Left forelimb (tissue), 1 donor: ENCODE data around the gene FKTN.

Experiments
- DNase-seq: peaks from one replicate; pipeline ENCODE4 v3.0.0-alpha.2; 2018; ENCODE audit warnings: low spot score

Gene FKTN

DNA sequence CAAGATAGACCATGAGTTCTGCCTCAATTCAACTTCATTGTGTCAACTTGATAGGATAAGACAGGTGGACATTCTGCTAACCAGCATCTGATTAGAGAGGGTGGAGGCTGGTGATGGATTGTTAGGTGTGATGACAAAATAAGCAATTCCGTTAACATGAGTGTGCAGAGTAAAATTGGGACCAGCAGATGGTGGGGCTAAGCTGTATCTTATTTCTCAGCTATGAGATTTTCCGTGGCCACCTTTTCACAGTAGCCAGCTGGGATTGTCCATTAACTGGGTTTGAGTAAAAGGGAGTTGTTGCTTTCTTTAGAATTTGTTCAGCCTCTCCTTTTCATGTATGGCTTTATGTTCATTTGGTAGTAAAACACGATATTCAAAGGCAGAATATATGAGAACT is 75.5 kb downstream of the FKTN start:
- no peak for DNase-seq

DNA sequence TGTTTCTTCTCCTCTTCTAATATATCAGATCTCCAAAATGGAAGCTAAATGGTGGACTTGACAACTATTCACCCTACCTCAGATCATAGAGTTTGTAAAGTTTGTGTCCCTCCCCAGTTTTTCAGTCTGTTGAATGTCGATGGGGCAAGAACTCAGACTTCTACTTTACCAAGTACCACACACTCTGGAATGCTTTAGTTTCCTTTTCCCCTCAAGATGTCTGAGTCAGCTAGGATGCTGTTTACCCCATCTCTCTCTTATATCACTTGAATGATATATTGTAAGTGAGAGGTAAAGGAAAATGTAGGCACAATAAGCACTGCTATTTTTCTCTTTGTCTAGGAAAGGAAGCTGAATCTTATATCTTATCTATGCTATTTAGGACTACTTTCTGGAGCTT is 78.4 kb downstream of the FKTN start:
- no peak for DNase-seq

DNA sequence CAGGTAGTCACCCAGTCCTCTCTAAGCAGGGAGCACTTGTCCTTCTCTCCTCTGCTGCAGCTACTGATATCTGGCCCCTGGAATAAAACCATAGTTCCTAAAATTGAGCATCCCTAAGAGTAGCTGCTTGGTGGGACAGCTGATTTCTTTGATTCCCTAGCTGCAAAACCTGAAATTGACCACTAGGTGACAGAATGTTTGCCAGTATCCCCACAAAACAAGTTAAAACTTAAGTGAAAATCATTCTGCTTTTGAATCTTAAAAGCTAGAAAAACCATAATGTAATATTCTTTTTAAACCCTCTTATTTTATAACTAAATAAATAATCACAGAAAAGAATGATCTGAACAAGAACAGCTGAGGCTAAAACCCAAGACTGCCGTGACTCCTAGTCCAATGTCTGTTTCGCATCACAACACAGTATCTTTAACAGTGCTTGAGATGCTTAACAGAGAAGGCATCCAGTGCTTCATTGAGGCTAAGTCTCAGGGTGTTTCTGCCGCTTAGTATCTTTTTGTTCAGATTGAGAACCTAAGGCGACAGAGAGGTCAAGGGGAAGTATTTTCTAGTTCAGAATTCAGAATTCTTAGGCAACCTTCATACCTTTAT is 80.0 kb downstream of the FKTN start:
- no peak for DNase-seq

DNA sequence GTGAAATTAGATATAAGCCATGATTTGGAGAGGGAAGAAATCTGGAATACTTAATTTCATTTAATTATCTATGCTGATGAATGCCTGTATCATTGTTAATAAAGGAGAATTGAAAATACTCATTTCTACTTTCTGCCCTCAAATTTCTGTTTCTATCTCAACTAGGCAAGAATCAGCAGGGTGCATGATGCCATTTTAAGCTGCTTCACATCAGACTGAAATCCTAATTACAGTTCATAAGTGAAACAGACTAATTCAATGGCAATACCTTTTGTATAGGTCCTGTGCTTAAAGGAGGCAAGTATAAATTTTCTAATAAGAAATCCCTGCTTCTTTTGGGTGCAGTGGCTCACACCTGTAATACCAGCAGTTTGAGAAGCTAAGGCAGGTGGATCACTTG is 82.0 kb downstream of the FKTN start:
- no peak for DNase-seq

DNA sequence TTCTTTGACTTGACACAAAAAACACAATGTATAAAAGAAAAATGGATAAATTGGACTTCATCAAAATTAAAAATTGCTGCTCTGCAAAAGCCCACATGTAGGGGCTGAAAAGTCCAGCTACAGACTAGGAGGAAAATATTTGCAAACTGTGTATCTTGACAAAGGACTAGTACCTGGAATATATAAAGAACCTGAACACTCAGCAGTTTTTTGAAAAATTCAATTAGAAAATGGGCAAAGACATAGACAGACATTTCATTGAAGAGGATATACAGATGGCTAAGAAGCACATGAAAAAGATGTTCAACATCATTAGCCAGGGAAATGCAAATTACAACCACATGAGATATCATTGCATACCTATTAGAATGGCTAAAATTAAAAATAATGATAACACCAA is 85.9 kb downstream of the FKTN start:
- no peak for DNase-seq

DNA sequence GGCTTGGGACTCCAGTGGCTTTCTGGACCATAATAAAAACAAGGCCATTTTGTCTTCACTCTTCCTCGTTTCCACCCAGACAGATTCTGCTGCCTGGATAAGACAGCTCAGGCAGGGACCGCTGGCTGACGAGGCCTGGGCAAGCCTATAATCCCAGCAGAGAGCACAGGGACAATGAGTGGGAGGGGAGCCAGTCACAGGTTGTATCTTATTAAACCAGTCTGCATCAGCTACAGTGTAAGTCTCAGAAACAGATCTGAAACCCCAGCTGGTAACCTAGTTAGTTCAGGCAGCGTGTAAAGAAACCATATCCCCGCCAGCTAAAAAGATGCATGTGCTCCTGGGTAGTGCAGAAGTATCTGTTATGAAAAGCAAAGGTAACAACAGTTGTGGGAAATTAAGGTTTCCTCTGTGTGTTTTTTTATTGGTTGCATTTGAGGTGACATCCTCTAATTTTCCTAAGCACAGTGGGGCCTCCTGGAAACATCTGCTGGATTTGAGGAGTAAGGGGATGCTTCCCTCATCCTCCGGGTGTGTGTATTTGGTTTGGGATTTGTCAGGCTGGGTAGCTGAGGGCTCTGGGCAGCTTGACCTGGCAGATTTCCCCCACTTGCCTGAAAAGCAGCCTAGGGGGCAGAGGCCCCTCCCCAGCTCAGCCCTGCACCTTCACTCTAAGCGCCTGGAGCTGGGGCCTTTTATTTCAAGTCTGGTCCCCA is 89.1 kb downstream of the FKTN start:
- DNase-seq: no peak

DNA sequence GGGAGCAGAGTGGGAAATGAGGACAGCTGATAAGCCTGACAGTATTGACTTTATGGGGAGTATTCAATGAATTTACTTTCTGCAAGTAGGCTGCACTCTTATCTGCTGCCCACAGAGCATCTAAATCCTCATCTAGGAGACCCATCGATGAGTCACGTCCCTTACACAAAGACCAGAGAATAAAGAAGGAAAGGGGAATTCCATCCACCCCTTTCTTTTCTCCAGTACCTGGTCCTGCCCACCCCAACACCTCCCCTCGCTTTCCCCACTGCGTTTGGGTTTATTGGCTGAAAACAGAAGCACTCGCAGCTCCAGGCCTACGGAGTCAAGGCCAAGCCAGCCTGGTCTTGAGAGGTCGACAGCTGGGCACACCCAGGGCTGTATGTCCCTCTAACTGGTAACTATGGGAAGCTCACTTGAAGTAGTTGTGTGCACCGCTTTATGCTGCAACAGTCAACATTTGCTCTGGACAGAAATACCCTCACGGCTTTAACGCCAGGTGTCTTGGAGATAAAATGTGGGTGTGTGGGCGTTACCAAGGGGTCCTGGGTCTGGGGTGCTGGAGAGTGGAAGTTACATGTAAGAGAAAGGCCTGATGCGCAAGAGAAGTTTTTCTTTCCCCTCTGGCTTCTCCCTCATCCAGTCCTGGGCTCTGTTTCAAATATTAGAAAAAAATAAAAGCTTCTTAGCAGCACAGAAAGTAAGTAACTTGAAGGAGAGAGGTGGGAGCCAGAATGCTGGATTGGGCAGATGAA is 89.8 kb downstream of the FKTN start:
- no peak for DNase-seq

DNA sequence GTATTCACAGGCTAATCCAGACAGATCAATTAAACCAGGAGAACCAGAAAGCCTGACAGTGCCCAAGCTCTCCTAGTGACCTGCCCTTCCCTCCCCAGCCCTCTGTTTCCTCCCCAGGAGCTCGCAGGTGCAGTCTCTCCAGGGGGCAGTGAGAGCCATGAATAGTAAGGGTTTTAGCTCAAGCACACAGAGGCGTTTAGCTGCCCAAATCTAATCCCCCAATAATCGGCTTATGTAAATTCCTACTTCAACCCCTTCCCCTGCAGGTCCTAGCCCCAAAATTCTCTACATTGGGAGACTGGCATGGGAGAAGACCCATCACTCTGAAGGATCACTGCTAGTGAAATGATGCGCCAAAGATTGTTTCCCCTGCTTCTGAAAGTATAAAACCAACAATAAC is 93.9 kb downstream of the FKTN start:
- DNase-seq: no peak

DNA sequence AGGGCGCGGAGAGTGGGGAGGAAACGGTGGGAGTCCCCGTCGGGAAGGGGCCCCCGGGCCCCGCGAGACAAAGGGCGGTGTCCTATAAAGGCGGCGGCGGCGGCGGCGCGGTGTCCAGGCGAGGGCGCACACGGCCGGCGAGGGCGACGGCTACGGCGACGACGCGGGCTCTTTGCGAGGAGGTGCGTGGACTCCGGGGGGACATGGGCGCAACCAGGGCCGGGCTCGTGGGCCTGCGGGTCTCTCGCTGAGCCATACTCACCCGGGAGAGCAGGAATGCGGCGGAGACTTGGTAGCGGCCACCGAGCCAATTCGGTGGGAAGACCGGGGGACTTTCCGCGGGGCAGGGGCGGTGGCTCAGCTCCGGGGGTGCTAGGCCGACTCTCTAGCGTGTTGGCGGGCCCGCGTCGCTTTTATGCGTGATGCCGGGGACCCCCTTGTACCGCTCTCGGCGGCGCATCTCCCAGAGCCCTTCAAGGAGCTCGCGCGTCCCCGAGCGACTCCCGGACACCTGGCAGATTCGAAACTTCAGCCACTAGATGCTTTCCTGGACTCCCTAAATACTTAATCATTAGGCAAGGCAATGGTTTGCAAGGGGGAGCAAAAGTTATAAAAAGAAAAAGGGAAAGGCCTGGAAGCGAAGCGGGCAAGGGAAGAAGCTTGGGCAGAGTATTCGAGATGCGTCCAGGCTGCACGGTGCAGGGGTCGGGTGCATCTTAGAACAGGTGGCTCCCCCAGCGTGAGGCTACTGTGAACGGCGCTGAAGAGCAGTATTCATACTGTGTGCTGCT is 98.4 kb downstream of the FKTN start:
- DNase-seq: no peak

DNA sequence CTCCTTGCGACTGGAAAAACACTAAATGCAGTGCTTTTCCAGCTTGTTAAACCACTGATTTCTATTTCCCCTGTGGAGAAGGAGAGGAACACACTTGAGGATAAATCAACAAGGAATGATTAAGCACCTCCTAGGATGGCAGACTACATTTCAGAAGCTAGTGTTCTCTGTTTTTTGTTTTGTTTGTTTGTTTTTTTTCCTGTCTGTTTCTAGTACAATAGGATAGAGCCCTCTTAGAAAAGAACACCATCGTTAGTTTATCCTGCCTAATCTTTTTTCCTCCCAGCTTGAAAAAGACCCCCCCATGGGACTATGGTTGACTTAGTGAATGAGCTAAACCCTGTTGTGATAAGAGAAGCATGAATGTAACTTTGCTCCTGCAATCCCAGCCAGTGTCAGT is 100.4 kb downstream of the FKTN start:
- DNase-seq: no peak

DNA sequence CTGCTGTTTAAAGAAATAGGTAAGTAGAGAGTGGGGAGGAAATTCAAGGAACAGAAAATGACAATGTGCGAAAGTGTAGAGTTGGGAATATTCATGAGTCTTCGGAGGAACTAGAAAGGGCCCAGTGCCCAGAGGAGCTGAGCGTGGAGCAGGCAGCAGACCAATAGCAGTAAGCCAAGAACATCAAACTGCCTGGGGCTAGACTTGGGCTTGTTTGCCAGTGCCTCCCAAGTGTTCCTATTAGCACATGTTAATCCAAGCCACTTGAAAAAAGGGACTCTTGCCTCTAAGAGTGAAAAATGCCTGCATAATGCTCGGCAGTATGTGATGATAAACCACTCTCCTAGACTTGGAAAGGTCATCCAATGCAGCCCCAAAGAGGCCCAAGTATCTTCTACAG is 103.1 kb downstream of the FKTN start:
- no peak for DNase-seq

DNA sequence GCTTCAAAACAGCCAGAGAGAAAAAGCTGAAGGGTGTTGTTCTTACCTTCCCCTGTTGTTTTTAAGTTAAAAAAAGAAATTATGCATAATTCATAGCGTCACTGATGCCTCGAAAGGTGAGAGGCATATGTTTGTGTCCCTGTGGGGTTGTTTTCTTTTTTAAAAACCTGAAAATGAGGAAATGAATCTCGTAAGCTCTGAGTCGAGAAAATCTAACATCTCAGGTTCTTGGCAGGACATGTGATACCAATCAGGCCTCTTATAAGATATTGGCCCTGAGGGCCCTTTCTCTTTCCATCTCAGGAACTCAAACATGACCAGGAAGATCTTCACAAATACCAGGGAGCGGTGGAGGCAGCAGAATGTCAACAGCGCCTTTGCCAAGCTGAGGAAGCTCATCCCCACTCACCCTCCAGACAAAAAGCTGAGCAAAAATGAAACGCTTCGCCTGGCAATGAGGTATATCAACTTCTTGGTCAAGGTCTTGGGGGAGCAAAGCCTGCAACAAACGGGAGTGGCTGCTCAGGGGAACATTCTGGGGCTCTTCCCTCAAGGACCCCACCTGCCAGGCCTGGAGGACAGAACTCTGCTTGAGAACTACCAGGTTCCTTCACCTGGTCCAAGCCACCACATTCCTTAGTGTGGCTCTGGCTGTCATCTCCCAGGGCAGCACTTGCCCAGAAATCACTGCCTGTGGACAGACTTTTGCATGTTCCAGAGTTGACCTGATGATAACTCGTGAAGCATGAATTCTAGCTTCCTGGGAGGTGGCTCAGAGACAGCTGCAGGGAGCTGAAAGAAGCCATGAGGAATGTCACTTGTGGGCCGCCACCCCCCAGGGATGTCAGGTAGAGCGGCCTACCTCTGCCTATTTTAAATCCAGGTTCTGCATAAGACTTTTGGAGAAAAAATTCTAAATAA is 104.5 kb downstream of the FKTN start, which contains the start of gene TAL2:
TAL2 (plus strand) TSS at position 274 of the 921 bp plus-strand sequence; CDS start at position 314, 40 bp downstream.
- DNase-seq: no peak

DNA sequence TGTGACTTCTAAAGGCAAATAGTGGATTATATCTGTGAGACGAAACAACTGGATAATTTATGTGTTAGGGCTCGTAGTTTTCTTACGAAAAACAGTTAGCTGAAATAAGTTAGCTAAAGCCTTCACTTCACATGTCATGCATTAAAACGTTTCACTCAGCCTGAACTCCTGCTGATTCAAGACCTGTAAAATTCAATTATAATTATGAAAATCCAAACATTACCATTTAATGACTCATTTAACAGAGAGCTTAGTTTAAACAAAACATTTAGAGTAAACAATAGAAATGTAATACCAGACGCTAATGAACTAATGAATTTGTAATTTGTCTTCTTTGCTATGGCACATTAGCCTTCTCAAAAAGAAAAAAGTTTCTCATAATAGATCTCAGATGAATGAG is 106.0 kb downstream of the FKTN start:
- DNase-seq: no peak

DNA sequence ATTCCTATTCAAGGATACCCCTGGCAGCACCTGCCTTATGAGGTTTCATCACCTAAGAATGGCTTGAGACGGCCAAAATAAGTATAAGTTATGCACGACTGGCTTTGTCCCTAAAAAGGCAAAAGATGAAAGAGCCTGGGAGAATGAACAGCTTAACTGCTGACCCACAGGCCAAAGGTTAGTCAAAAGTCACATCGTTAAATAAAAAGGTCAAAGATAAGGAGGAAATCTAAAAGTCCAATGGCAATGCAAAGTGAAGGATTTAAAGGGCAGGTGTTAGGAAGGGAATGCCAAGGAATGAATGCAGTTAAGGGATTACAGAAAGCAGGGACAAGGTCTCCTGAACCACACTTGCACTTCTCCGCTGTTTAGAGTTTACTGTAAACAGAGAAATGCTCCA is 109.9 kb downstream of the FKTN start:
- DNase-seq: no peak

DNA sequence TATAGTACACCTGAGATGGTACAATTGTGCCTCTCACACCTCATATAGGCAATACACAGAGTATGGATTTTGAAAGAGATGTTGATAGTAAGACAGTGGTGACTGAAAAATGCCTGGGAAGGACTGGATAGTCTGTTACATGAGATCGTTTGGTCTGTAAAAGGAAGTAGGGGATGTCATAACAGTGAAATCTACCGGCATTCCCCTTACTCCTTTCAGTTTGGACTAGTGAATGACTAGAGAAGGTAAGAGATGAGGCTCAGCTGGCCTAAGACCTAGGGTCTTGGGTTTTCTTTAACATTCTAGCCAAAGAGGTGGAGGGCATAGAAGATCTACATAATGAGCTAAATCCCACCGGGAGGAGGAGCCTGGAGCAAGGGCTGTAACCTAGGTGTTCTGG is 112.4 kb downstream of the FKTN start:
- no peak for DNase-seq

DNA sequence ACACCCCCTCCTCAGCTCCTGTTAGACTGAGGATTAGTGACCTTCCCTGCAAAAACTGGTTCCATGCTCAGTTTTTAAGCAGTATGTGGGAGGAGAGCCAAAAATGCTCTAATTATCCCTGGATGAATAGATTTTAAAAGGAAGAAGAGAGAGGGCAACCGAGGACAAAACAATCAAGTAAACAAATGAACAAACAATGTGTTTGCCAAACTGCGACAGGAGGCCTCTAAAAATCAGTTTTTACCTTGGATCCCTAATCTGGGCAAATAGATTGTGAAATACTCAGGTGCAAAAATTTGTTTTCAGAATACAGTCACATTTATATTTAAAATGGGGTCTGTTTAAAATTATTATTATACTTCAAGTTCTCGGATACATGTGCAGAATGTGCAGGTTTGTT is 112.8 kb downstream of the FKTN start:
- no peak for DNase-seq

DNA sequence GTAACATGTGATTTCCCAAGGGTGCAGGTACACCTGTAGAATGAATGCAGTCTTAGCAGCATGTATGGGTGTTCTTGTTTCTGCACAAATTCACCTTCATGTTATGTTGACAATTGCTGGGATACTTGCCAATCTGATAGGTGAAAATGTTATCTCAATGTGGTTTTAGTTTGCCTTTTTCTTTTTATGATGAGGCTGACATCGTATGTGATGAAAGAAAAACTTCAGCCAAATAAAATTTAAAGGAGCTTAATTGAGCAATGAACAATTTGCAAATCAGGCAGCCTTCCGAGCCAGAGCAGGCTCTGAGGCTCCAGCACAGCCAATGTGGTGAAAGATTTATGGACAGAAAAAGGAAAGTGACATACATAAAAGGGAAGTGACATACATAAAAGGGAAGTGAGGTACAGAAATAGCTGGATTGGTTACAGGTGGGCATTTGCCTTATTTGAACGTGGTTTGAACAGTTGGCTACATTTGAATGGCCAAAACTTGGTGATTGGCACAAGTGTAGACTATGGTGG is 114.8 kb downstream of the FKTN start:
- DNase-seq: no peak

DNA sequence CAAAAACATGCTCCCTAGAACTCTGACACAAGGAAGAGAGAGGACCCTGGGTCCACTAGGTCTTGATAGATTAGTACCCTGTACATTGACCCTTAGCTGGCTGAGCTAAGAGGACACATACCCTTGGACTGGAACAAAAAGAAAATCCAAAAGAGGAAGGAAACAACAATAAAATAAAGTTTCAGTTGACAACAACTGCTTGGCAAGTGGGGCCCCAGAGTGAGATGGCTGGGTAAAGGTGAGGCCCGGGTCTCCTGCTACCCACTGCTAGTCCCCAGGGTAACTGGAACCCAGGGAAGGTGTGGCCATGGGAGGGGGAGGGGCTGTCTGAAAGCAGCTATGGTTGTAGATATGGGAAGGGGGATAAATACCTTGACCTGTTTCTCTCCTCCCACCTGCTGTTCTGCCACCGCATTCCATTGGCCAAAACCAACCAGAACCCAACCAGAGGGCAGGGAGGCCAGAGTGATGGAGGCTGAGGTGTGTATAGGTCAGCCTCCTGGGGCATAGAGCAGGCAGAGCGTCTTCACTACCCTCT is 116.0 kb downstream of the FKTN start:
- DNase-seq: no peak

DNA sequence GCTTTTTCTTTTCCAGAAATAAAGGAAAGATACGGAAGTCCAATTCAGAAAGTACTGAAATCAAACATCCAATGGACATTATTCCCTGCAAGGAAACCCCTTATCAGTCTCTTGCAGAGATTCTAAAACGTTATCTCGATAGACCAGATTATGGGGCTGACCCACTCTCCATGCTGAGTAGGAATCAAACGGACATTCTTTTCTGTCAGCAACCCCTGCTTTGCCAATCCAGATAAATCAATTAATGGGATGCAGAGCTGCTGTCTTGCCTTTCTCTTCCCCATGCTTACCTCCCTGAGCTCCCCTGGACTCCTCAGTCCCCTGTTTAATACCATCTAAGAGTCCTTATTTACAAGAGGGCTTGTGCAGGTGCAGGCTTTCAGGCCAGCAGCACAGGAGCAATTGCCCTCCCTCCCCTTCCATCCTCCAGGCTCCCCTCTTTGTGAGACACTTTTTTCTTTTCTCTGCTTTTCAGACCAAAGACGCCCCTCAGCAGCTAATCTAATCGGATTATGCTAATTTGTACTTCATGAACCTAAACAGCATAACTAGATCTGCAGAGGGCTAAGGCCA is 118.5 kb downstream of the FKTN start:
- no peak for DNase-seq

DNA sequence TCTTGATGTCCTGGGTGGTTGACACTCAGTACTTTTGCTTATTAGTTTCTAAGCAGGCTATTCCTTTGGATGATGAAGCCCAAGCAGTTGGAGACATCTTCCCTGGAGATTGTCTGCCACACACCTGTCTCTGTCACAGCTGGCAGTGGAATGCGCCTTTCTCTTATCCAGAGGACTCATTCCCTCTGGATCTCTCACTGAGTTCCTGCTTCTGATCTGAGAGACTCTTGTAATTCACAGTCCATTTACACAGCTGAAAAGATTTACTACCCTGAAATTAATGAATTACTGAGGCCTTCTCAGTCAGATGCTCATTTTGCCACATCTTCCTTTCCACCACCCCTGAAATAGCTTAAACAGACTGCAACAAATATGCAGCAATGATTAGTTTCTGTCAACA is 120.2 kb downstream of the FKTN start:
- no peak for DNase-seq

DNA sequence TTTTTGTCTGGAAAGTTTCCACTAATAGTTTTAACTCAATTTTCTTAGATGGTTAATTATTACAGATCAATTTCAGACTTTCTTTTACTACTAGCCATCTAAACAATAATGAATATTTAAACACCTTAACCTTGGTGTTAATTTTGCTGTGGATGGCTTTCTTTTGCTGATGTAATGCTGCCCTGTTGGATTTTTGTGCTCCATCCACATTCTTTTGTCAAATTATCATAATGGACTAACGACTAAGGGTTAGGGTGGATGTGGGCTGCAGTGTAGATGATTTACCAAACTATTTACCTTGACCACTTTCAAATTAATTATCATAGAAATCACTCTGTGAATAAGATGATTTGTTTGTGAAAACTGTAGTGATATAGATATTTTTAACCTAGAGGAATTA is 120.8 kb downstream of the FKTN start:
- no peak for DNase-seq
